DND-41 (cell line): Measurements from ENCODE around the gene FGB.

Experiments used
- ATAC-seq: fragments of 200-7000 bp; cut with Tn5 transposase; 3 replicates; pipeline ENCODE4 v1.9.1; 2021; ENCODE audit warnings: low read depth; ENCODE audit not compliant: insufficient read depth
- DNase-seq: peaks from one replicate; pipeline ENCODE4 v3.0.0-alpha.2; 2020
- H2AFZ ChIP-seq: 2 replicates; pipeline ENCODE4 v1.6.0; 2012; ENCODE audit warnings: low read depth, low read length
- H3K27ac ChIP-seq: 2 replicates; pipeline ENCODE4 v1.5.1; 2012; ENCODE audit warnings: low read length, inconsistent platforms
- H3K27me3 ChIP-seq: fragments of 200-600 bp; sonication (generic); 2 replicates; pipeline ENCODE4 v1.6.0; 2012; ENCODE audit warnings: low read length, mild to moderate bottlenecking, inconsistent platforms; ENCODE audit not compliant: insufficient read depth, poor library complexity
- H3K36me3 ChIP-seq: 2 replicates; pipeline ENCODE4 v1.5.1; 2012; ENCODE audit warnings: low read length, inconsistent platforms; ENCODE audit not compliant: insufficient read depth
- H3K4me1 ChIP-seq: 2 replicates; pipeline ENCODE4 v1.5.1; 2012; ENCODE audit warnings: mild to moderate bottlenecking, low read length; ENCODE audit not compliant: insufficient read depth
- H3K4me2 ChIP-seq: 2 replicates; pipeline ENCODE4 v1.6.0; 2012; ENCODE audit warnings: mild to moderate bottlenecking, moderate library complexity, low read length, inconsistent platforms; ENCODE audit not compliant: insufficient read depth
- H3K4me3 ChIP-seq, 2 experiments: fragments of 200-600 bp in 1 of 2; shearing (Covaris generic) in 1 of 2; 2 replicates each; pipeline ENCODE4 v1.5.1; 2012 to 2016; ENCODE audit warnings: inconsistent platforms in 2 of 2, low read length in 2 of 2, mild to moderate bottlenecking in 2 of 2, low read depth in 1 of 2, moderate library complexity in 1 of 2
- H3K79me2 ChIP-seq: 2 replicates; pipeline ENCODE4 v1.6.0; 2012; ENCODE audit warnings: low read length, inconsistent platforms; ENCODE audit not compliant: insufficient read depth
- H3K9ac ChIP-seq: 2 replicates; pipeline ENCODE4 v1.6.0; 2012; ENCODE audit warnings: low read depth, mild to moderate bottlenecking, inconsistent platforms, low read length, moderate library complexity
- H3K9me3 ChIP-seq: 2 replicates; pipeline ENCODE4 v1.5.1; 2012; ENCODE audit warnings: low read length, moderate library complexity, mild to moderate bottlenecking, inconsistent platforms; ENCODE audit not compliant: insufficient read depth, severe bottlenecking
- H4K20me1 ChIP-seq: 2 replicates; pipeline ENCODE4 v1.6.0; 2012; ENCODE audit warnings: low read length; ENCODE audit not compliant: insufficient read depth
- EZH2 ChIP-seq: IDR thresholded peaks from 3 replicates; pipeline ENCODE4 v1.6.1; 2012; ENCODE audit warnings: borderline replicate concordance, low read depth, mild to moderate bottlenecking, moderate library complexity, low read length, inconsistent platforms; ENCODE audit not compliant: severe bottlenecking
- TF ChIP-seq, protein P1 (sequence below): IDR thresholded peaks from 2 replicates; pipeline ENCODE4 v1.5.1; 2012; ENCODE audit warnings: borderline replicate concordance, low read length, moderate library complexity, mild to moderate bottlenecking; ENCODE audit not compliant: poor library complexity, severe bottlenecking; ENCODE audit errors: extremely low read depth

FGB gene

DNA sequence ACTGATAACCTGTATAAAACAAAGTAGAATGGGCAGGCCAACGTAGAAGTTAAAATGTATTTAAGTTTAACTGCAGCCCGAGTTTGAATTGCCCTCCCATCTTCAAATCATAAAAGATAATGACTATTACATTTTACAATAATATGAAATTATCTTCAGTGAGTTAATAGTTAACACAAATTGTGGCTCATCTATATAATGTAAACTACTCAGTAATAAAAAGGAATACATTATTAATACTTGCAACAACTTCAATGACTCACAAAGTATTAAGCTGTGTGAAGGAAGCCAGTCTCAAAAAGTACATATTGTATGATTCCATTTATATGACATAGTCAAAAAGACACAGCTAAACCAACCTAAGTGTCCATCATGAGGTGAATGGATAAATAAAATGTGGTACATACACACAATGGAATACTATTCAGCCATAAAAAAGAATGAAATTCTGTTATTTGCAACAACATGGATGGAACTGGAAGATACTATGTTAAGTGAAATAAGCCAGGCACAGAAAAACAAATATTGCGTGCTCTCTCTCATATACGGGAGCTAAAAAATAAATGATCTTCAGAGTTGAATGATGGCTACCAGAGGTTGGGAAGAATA is 20.4 kb upstream of the FGB start:
- no peak for ATAC-seq
- H3K4me1 ChIP-seq: no peaks in the 10 kb centered on the region
- H3K27me3 ChIP-seq: no peaks in the 10 kb centered on the region
- H3K27ac ChIP-seq: no peak overlapping the region
- no peaks in the 10 kb centered on the region for H3K9me3 ChIP-seq
- H4K20me1 ChIP-seq: no peaks in the 10 kb centered on the region
- H3K79me2 ChIP-seq: 0 out of 2 replicates have a peak, but pooled peaks cover 3% of the 10 kb centered on the region
- TF ChIP-seq, protein P1, sequence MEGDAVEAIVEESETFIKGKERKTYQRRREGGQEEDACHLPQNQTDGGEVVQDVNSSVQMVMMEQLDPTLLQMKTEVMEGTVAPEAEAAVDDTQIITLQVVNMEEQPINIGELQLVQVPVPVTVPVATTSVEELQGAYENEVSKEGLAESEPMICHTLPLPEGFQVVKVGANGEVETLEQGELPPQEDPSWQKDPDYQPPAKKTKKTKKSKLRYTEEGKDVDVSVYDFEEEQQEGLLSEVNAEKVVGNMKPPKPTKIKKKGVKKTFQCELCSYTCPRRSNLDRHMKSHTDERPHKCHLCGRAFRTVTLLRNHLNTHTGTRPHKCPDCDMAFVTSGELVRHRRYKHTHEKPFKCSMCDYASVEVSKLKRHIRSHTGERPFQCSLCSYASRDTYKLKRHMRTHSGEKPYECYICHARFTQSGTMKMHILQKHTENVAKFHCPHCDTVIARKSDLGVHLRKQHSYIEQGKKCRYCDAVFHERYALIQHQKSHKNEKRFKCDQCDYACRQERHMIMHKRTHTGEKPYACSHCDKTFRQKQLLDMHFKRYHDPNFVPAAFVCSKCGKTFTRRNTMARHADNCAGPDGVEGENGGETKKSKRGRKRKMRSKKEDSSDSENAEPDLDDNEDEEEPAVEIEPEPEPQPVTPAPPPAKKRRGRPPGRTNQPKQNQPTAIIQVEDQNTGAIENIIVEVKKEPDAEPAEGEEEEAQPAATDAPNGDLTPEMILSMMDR: no peak
- no peak for TF ChIP-seq EZH2
- no peak overlapping the region for H3K4me3 ChIP-seq
- DNase-seq: no peak
- H3K4me2 ChIP-seq: no peak overlapping the region
- no peak overlapping the region for H3K9ac ChIP-seq
- no peak overlapping the region for H2AFZ ChIP-seq
- peaks cover 97% of the 10 kb centered on the region for H3K36me3 ChIP-seq

DNA sequence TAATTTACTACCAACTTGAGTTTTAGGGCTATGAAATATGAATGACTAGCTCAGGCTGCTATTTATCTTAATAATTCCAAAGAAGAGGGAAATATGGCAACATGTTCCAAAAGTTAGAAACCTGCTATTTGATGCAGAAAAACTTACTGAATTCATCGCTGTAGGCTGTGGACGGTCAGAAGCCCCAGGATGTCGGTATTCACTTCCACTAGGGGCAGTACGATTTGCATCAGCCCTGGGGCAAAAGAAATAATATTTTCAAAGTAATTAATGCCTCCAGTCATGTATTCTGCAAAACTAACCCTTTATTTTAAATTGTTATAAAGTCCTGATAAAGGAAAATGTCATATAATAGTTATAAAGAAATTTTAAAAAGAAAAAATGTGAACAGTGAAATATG is 17.1 kb upstream of the FGB start:
- ATAC-seq: no peak
- Histone ChIP-seq H3K27ac (no peak overlapping the region), H3K9me3 (no peaks in the 10 kb centered on the region), H3K27me3 (no peaks in the 10 kb centered on the region), H3K4me1 (peaks cover 16% of the 10 kb centered on the region), H3K9ac (no peak overlapping the region), H3K79me2 (peaks cover 30% of the 10 kb centered on the region), H2AFZ (no peak overlapping the region), H3K4me2 (no peak overlapping the region), H3K36me3 (peaks cover 70% of the 10 kb centered on the region), H3K4me3 (no peak overlapping the region), H4K20me1 (peaks cover 6% of the 10 kb centered on the region; the same call in 1 of the 2 replicates)
- TF ChIP-seq, protein P1: peak; percentile 18
- no peak for TF ChIP-seq EZH2
- no peak for DNase-seq

DNA sequence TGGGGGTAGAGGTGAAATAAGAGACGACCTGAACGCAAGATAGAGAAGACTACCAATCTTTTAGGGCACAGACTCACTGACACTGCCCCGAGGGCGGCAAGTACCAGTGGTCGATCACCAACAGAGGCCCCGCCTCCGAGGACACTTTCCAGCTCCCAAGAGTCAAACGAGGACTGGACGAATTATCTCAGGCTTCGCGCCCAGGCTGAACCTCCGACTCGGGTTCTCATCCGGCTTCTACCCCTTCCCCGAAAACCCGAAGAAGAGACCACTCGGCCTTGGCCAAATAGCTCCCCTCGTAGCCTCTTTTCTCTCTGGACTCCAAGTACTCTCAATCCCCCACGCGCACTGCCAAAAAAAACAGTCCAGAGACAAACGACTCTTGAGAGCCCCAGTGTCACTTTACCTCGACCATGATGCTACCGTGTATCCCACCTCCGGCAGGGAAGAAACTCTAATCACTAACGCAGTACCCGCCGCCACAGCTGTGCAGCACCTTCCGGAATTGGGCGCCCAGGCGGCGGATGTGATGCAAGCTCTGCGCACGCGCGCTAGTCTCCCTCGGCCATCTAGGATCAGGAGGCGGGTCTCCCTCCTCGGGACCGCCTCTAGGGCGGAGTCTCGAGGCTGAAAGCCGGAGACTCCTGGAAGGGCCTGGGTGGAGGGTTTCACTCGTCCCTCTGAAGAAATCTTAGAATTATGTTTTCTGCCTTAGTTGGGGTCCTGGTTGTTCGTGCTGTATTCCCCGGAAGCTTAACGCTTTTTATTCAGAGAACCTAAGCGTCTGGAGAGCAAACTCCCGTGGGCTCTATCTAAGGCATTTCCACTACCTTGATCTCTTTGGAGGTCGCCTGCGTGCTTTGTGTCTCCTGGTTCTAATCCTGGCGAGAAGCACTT is 12.7 kb upstream of the FGB start, which contains the start of gene PLRG1:
TSS of gene PLRG1 (minus strand) at position 507 of the 897 bp plus-strand sequence. CDS start at position 415, 92 bp downstream.
- Histone ChIP-seq H3K27me3 (peaks cover 1% of the 10 kb centered on the region), H3K4me1 (peaks cover 20% of the 10 kb centered on the region), H3K36me3 (peaks cover 26% of the 10 kb centered on the region), H3K27ac (peak within 1 kb of the TSS; percentile 74), H2AFZ (peak within 1 kb of the TSS; percentile 86), H3K4me3 (peak within 1 kb of the TSS; percentile 79 to 87), H3K4me2 (peak within 1 kb of the TSS; percentile 86), H3K9ac (peak within 1 kb of the TSS; percentile 72), H3K9me3 (no peaks in the 10 kb centered on the region), H4K20me1 (peaks cover 6% of the 10 kb centered on the region; the same call in 1 of the 2 replicates), H3K79me2 (peaks cover 30% of the 10 kb centered on the region)
- ATAC-seq: peak; percentile 95
- no peak for TF ChIP-seq EZH2
- TF ChIP-seq, protein P1: peak; percentile 13
- peak; percentile 96 for DNase-seq
